AG04450 (cell line): Measurements from ENCODE around the gene MUC6. TPM values are rescaled to one million over a fixed set of nuclear protein-coding genes. Genes with fewer than 3 reads are reported as not detected.

Experiments used
- CTCF ChIA-PET: fragments of 300-600, 350-600 bp; formaldehyde crosslinking; extraction: SDS; loops from one replicate; lab custom pipeline; 2022; ENCODE audit warnings: antibody characterized with exemption, inconsistent platforms; lab: Charles Lee
- POLR2A ChIA-PET: fragments of 350-600 bp; formaldehyde crosslinking; extraction: SDS; loops from one replicate; lab custom pipeline; 2021; ENCODE audit warnings: antibody characterized with exemption, inconsistent platforms; lab: Yijun Ruan, JAX
- DNase-seq: peaks from one replicate; pipeline ENCODE4 v3.0.0-alpha.2; 2011; ENCODE audit warnings: low read depth, low spot score
- H3K27ac ChIP-seq: one replicate; pipeline ENCODE4 v1.5.1; 2012; ENCODE audit warnings: low read depth, low read length, control low read depth
- H3K27me3 ChIP-seq: one replicate; pipeline ENCODE4 v1.6.0; 2012; ENCODE audit warnings: low read length; ENCODE audit not compliant: control insufficient read depth, insufficient read depth
- H3K4me3 ChIP-seq: 2 replicates; pipeline ENCODE4 v1.5.1; 2011; ENCODE audit warnings: mild to moderate bottlenecking, low read depth, low read length, control low read depth
- H3K9me3 ChIP-seq: 2 replicates; pipeline ENCODE4 v1.5.1; 2012; ENCODE audit warnings: low read length; ENCODE audit not compliant: control insufficient read depth, insufficient read depth
- CTCF ChIP-seq: IDR thresholded peaks from 2 replicates; pipeline ENCODE4 v1.5.1; 2011; ENCODE audit warnings: low read depth, low read length, control low read depth, inconsistent platforms
- polyA plus RNA-seq: library from polyadenylated mRNA; depleted of rRNA; stranded (reverse); fragments of >200 nt; gene quantifications from 2 replicates; pipeline ENCODE4 v1.2.3, GENCODE V29; 2011

MUC6 gene
- polyA plus RNA-seq, 1 experiment = not detected

- no peak for DNase-seq
- no peak for TF ChIP-seq CTCF
- peaks cover 6% of the 10 kb centered on the region for H3K9me3 ChIP-seq
- no peak overlapping the region for H3K4me3 ChIP-seq
- CTCF ChIA-PET = interaction anchor here (2.0 kb wide), 1 partner anchor 9 kb away, joined by 6 read pairs; no protein-coding TSS in a partner anchor
- H3K27me3 ChIP-seq = peaks cover 7% of the 10 kb centered on the region
- H3K27ac ChIP-seq = no peak overlapping the region
- POLR2A ChIA-PET = no interaction called here
Observed at GRCh38 chr11:1060410-1060809, 23.9 kb upstream of the MUC6 start.

GRCh38 chr11:1059759-1060158, 23.2 kb upstream of the MUC6 start:
- ChIA-PET POLR2A (no interaction called here), CTCF (no interaction called here)
- DNase-seq = no peak
- no peak overlapping the region for H3K27ac ChIP-seq
- H3K9me3 ChIP-seq = peaks cover 6% of the 10 kb centered on the region
- peaks cover 12% of the 10 kb centered on the region for H3K27me3 ChIP-seq
- no peak overlapping the region for H3K4me3 ChIP-seq
- no peak for TF ChIP-seq CTCF

GRCh38 chr11:1057806-1058205, 21.3 kb upstream of the MUC6 start:
- H3K4me3 ChIP-seq = no peak overlapping the region
- H3K9me3 ChIP-seq = peaks cover 6% of the 10 kb centered on the region
- H3K27ac ChIP-seq = no peak overlapping the region
- CTCF ChIA-PET = no interaction called here
- POLR2A ChIA-PET = no interaction called here
- no peak for DNase-seq
- TF ChIP-seq CTCF = no peak
- peaks cover 16% of the 10 kb centered on the region for H3K27me3 ChIP-seq

DNA sequence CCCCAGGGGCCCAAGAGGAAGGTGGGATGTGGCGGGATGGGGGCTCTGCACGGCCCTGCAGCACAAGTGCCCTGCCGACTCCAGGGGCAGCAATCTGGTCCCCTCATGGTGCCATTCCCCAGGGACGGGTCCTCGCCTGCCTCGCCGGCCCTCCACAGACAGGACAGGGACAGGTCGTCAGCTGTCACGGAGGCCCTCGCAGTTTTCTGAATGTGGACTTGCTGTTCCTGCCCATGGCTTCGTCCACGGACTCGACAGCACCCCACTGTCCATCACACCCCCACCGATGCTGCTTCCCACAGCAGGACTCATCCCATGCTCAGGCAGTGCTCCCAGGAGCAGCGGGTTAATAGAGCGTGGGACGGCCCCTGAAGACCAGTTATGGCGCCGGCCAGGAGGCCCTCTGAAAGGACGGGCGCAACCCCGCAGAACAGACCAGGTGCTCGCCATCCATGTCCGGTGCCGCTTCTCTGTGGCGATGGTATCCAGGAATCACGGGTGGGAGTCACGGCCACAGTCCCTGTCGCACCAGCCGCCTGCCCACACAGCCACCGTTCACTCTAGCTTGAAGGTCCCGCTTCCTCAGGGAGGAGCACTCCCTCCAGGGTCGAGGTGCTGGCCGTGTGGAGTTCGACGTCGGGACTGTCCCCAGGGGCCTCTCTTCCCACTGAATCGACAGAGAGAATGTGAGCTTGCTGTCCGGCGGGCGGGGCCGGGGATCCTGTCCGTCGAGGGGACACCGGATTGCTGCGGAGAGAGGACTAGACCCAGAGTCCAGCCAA, 19.7 kb upstream of the MUC6 start:
- CTCF ChIA-PET = no interaction called here
- POLR2A ChIA-PET = no interaction called here
- no peaks in the 10 kb centered on the region; the same call in 1 of the 2 replicates for H3K9me3 ChIP-seq
- no peak overlapping the region for H3K27ac ChIP-seq
- DNase-seq = no peak
- TF ChIP-seq CTCF = no peak
- no peak overlapping the region for H3K4me3 ChIP-seq
- H3K27me3 ChIP-seq = peaks cover 16% of the 10 kb centered on the region

- no peaks in the 10 kb centered on the region; the same call in 1 of the 2 replicates for H3K9me3 ChIP-seq
- no peak for TF ChIP-seq CTCF
- POLR2A ChIA-PET = no interaction called here
- H3K27ac ChIP-seq = no peak overlapping the region
- CTCF ChIA-PET = no interaction called here
- peaks cover 16% of the 10 kb centered on the region for H3K27me3 ChIP-seq
- DNase-seq = no peak
- no peak overlapping the region for H3K4me3 ChIP-seq
Observed at GRCh38 chr11:1055109-1055703, 18.7 kb upstream of the MUC6 start.
